COLO829 (cell line): ENCODE measurements around the gene PRKN.
"Not testable (repeated sequence)": the region's sequence is repeated elsewhere in the genome, so short reads cannot be mapped to it uniquely, and the experiment has no call there.

Experiments used
- DNase-seq: peaks from one replicate; pipeline ENCODE4 v3.0.0; 2012; ENCODE audit warnings: low spot score

PRKN gene

DNA sequence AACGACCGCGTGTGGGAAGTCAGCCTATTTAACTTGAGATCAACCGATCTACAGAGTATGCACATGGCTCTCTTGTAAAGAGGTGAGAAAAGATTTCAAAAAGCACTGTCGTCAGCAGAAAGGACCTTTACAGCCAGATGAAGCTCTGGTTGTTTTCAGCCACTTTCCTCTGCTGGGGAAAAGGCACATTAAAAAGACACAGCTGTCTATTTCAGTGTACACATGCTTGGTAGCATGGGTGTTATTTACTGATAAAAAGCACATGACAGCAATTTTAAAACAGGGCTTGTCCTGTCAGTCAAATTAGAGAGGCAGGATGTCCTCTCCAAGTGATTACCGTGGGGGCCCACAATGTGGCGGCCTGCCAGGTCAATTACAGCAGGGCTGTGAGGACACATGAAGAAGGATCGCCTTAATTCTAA is 188.9 kb downstream of the PRKN start:
- no peak for DNase-seq

DNA sequence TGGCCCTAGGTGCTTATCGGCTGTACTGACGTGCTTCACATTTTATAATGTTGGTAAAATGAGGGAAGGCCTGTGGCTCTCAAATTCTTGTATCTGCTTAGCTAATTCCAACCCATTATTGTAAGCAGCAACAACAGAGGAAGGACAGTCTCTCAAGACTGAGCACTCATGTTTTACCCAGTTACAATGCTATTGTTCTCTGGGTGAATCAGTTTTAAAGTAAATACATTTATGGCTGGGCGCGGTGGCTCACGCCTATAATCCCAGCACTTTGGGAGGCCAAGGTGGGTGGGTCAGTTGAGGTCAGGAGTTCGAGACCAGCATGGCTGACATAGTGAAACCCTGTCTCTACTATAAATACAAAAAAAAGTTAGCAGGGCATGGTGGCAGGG is 194.6 kb downstream of the PRKN start:
- no peak for DNase-seq

DNA sequence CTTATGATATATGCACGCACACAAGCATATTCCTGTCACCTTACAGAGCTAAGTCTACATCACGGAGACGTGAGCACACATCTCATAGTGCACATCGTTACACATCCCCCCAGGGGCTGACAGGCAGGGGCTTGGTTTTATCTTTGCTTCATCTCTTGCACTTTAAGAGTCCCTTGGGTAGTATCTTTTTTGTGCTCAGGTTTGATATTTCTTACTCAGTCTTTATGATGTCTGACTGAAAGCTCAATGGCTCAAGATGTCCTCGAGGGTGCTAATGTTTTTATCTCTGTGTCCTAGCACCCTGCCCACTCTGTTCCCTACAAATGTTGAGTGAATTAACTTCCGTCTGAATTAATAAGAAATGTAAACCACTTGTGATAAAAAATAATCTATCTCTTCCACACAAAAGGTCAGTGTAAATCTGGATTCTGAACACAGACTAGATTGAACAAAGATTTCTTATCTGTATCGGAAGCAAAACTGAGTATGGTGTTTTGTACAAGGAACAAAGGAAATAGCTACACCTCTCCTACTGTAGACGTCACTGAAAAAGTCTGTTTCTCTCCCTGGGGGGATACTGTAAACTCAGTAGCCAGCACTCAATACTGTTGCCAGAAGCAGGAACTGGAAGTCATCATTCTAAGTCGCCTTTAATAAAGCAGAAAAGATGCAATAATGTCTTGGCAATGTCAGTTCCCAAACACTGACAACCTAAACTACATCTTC is 195.1 kb downstream of the PRKN start:
- DNase-seq = no peak

DNA sequence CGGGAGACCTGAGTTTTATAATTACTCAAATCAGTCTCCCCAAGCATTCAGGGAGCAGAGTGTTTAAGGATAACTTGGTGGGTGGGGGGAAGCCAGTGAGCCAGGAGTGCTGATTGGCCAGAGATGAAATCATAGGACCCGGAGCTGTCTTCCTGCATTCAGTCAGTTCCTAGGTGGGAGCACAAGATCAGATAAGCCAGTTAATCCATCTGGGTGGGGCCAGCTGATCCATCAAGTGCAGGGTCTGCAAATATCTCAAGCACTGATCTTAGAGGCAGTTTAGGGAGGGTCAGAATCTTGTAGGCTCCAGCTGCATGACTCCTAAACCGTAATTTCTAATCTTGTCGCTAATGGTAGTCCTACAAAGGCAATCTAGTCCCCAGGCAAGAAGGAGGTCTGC is 196.2 kb downstream of the PRKN start:
- not testable (repeated sequence) for DNase-seq

DNA sequence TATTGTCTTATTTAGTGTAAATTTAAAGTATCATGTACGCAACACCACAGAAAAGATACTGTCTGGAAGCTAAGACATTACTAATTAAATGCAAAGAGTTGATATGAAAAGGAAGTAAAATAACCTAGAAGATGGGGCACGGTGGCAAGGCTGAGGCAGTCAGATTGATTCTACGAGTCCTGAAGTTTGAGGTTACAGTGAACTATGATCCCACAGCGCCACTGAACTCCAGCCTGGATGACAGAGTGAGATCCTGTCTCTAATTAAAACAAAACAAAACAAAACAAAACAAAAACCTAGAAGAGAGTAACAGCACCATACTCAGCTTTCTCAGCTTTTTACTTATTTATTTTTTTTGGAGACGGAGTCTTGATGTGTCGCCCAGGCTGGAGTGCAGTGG is 199.0 kb downstream of the PRKN start:
- no peak for DNase-seq

DNA sequence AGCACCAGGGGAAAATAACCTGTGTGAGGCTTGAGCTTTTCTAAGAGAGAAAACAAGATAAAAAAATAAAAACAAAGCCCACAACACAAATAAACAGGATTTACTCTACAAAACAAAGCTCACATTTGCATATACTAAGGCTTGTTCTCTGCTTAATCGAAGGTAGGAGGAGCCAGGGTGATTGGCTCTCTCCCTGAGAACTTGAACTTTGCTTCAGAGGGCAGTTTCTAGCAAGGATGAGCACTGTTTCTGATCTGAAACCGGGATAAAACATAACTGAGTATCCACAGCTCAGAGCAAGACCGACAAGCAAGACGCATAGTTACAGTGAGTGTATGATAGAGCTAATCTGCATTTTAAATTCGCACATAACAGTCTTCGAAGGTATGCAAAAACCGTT is 200.6 kb downstream of the PRKN start:
- DNase-seq = no peak

DNA sequence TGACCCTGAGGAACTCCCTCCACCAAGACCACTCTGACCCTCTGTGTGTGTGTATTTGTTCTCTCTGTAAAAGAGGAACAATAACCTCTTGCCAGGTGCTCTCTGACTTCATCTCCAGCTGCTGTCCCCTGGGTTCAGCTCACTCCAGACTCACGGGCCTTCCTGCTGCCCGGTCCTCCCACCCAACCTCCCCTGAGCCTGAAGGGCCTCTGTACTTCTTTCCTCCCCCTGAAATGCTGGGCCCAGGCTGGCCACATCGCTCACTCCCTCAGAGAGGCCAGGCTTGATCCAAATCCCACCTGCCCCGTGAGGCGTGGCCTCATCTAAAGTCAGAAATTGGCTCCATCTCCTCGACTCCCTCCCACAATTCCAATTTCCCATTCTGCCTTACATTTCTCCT is 202.4 kb downstream of the PRKN start:
- no peak for DNase-seq

DNA sequence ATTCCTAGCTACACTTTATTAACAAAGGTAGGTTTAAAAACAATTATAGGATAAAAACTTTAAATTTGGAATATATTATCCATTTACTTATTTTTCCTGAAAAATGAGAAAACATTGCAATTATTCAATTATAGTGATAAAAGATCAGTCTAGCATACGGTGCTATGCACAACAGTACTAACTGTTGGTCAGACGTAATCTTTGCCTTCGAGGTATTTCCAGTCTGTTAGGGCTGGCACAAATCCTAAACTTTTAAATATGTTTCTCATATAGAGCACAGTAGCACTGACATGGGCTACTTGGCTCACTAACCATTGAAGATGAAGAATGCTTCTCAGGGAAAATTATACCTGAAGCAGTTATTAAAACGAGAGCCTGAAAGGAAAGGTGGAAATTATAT is 214.8 kb downstream of the PRKN start:
- no peak for DNase-seq

DNA sequence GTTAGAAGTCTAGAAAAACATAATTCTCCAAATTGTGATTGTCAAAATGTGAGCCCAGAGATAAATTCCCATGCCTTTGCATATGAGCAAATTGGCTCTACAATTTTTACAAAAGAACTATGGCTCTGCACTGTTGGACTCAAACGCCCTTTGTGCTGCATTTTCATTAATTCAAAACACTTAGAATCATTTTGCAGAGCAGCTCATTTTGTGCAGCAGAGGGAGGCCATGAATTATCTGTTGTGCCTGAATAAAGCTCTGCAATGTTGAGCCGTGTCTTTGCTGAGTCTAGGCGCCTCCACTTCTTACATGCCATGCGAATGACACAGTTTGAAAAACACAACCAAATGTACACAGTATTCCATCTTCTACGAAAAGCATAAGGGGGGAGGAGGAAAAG is 230.2 kb downstream of the PRKN start:
- DNase-seq = no peak

DNA sequence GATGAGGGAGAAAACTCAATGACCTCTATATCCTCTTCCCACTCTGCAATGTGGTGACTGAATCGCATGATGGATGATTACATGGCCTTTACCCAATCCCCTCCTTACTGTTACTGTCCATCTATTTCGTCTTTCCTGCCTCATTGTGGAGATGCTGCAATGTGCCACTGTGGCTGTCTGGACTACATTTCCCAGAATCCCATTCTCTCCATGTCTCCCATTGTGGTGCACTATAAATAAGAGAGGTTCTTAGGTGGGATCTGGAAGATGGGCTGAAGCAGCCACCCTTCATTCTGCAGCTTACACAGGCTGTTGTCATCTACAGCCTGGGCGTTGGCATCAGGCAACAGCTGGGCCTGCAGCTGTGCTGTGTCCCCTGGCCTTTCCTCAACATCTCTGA is 233.6 kb downstream of the PRKN start:
- DNase-seq = no peak

DNA sequence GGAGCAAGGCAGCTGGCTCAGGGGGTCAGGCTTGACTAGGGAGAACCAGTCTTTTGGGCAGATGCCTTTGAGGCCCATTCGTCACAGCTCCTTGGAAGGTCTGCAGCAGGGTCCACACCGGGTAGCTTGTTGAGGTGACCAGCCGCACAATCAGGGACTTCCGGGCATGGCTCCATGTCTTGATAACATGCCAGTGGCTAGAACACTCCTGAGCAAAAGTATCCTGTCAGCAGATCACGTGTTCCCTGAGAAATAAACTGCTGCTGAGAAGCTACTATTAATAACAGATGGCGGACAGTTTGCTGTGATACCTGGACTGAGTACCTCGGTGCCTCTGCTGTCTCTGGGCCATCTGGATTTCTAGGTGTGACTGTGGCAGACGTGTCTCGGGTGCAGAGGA is 235.9 kb downstream of the PRKN start:
- no peak for DNase-seq

DNA sequence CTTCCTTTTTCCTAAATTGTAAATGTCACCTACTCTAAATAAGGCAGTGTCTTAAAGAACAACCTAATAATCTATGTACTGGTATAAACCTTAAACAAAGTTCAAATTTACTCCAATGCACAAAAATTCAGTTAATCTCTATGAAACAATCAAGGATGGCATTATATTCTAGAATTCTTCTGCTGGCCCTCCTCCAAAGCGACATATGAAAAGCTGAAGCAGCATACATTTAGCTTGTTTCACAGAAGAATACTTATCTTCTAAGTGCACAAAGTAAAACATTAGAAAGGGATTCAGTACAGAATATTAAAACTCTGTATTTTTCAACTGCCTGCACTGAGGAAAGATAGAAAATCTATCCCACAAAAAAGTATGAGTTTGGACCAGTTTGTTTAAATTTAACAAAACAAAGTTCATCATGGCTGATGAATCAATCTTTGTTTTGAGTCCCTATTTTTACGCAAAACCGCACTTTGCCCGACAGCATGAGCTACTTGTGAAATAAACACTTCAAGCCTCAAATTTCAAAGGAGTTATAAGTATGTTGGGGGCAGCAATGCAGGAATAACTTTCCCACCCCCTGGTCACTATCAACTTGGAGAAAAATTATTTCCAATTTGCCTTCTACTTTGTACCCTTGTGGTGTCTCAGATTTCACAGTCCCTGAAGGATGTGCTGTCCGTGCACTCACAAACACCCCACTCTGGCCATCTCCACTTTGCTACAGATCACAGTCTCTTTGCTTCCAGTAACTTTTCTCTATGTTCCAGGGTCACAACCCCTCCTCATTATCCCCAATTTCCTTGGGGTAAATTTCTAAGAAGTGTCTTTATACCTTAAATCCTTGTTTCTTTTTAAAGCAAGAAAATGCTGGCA is 238.2 kb downstream of the PRKN start:
- DNase-seq = no peak

DNA sequence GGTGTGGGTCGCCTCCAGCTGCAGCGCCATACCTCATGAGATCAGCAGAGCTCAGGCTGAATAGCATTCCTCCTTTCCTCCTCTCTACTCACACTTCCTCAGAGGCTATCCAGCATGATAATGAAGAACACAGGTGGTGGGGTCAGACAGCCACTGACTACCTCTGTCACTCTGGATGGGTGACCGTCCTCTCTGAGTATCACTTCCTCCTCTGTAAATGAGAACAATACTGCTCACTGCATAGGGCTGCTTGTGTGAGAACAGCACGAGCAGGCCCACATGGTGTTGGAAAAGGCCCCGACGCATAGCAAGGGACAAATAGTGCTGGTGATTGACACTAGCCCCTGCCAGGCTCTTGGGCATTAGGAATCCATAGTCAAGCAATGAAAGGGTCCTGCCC is 239.1 kb downstream of the PRKN start:
- DNase-seq = no peak

DNA sequence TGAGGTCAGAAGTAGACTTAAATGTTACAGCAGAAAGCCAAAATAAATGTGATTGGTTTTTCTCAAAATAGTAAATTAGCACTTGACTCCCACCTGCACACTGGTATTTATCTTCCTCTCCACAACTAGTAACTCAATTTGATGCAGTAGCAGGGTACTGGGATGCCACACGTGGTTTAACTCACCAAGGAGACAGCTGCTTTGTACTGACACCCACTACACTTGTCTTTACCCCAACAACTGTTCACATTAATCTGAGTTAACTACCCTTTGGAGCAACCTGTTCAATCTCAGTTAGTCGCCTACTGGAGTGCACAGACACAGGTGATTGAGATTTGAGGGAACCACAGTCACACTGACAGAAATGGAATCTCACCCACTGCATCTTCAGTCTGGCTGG is 242.1 kb downstream of the PRKN start:
- DNase-seq = no peak

DNA sequence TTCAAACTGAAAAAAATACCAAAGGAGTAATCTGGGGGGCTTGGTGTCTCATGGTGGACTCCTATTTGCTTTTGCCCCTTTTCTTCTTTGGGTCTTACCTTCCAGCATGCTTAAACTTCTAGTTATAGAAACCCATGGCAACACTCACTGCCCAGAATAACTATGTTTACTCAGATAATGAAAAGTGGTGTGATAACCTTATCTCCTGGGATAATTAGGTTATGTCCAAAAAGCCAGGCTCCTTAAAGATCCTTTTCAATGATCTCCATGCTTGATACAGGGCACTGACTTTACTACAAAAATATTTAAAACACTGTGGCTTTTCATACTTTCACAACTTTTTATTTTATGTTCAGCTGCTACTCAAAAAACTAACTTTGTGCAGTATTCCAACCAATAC is 245.6 kb downstream of the PRKN start:
- no peak for DNase-seq

DNA sequence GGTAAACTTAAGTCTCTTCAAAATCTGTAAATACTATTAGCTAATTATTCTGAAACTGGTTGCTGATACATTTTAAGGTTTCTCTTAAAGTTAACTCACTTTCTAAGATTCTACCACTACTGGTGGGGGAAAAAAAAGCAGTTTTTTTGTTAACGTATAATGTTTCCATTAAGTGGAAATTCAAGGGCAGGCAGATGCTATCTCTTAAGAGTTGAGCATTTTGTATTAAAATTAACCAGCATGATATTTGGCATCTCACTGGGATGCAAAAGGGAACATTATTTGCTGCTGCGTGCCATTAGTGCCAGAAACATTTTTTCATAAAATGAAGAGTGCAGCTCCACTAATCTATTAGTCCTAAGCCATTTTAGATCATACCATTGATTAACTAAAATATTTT is 246.2 kb downstream of the PRKN start:
- DNase-seq = no peak

DNA sequence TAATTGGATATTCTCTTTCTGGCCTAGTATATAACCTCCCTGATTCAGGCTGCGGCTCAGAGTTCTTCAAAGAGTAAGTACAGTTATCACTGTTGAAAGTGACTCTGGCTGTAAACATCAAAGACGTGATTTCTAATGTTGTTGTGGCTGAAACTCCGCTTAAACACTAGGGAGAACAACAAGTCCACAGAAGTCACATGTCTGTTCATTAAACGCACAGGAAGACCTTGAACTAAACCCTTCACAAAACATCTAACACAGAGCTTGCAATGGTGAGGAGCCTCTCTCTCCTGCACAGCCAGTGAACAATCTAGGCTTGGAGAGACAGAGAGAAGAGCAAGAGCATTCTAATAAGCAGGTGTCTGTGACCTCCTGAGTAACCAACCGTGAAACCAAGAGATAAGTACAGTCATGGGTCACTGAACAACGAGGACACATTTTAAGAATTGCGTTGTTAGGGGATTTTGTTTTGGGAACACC is 249.3 kb downstream of the PRKN start:
- no peak for DNase-seq

DNA sequence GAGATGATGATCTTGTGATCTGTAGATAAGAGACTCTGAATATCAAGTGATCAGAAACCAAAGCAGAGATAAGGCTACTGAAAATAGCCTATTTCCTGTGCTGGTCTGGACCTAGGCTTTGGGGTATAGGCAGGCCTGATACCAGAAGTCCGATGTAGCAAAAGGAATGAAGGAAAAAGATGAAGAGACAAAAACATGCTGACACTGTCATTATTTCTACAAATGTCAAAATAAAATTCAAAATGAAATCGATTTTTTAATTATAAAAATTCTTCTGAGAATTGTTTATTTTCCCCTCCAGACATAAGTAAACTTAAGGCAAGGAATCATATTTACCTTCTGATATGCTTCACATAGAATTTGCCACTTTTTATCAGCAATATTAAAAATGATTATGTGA is 252.8 kb downstream of the PRKN start:
- no peak for DNase-seq

DNA sequence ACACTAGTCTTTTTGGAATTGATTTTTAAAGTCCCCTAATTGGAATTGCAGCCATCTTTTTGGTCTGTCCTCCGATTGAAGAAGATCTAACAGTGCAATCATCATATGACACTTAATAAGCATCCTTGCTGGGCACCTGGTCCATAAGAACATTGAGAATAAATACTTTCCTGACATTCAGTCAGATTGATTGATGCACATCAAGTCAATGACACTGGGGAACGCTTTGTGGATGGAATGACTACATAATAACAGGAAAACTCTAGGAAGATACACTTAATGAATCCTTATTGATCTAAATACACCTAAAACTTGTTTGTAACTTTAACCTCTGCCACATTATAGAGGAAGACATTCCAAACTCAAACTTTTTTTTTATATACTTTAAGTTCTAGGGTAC is 255.7 kb downstream of the PRKN start:
- no peak for DNase-seq

DNA sequence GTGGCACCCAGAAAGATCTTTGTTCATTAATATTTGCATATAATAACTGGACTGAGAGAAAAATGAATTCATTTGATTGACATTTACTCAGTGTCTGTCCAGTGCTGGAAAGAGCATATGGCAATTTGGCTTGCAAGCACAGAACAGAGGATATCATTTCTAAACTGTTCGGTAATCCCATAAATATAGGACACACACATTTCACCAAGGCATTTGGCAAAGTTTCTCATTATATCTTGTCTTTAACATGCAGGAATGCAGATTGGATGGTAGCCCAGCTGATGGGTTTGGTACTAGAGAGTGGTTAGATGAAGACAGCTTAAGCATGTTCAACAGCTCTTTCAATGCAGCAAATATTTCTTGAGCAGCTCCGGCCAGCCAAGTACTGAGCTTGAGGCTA is 259.2 kb downstream of the PRKN start:
- no peak for DNase-seq

DNA sequence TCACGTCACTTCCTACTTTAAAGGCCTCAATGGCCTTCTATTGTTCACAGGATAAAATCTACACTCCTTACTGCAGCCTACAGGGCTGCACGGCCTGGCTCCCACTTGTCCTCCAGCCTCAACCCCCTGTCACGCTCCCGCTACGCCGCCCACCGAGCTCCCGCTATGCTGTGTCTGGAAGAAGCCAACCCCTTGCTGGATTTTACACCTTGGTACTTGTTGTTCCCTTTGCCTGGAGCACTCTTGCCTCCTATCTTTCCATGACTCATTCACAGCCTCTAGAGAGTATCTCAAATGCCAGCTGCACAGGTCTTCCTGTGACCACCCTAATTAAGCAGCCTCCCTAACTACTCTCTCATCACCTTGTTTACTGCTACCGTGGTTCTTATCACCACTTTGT is 259.9 kb downstream of the PRKN start:
- no peak for DNase-seq

DNA sequence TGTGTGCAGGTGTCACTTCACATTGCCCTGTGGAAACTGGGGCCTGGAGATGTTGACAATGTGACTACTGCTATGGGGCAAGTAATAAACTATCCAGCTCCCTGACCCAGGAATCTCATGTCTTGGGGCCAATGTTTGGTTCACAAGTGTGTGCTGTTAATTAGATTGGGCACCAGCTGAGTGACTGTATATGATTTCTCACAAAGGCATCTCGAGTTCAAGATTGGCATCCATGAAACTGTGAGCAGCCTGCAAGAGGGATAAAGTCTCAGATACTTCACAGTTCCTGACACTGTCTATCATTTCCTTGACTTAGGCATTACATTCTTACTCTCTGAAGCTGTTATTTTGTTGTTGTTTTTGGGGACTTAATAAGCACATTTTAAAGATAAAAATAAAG is 264.0 kb downstream of the PRKN start:
- DNase-seq = no peak

DNA sequence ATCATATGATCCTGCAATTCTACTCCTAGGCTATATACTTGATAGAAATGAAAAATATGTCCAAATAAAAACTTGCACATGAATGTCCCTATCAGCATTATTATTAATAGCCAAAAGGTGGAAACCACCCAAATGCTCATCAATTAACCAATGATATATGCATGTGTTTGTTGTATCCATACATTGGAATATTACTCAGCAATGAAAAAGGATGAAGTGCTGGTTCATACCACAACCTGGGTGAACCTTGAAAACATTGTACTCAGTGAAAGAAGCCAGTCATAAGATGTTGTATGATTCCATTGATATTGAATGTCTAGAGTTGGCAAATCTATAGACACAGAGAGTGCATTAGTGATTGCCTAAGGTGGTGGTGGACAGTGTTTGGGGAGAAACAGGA is 267.6 kb downstream of the PRKN start:
- no peak for DNase-seq

DNA sequence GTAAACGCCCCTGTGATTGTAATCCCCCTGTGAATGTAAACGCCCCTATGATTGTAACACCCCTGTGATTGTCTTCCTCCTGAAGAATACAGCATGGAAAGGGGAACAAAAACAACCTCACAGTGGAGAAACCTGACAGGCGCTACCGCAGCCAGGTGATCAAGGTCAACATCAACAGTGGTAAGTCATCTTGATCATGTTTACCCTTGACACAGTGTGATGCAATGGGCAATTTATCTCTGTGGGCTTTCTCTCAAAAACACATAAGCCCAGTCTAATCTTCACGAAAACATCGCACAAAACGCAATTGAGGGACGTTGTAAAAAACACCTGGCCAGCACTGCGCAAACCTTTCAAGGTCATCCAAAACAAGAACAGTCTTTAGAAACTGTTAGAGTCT is 277.2 kb downstream of the PRKN start:
- DNase-seq = no peak
